Vagina (tissue), 2 donors: ENCODE results near the gene CAPNS1.

Experiments
- CTCF ChIP-seq, 3 experiments: fragments of 450-650 bp in 2 of 3; fragments of 200-600 bp in 1 of 3; sonication (generic) in 1 of 3; IDR thresholded peaks; one replicate each; pipeline ENCODE4 v1.5.1; 2017 to 2019; ENCODE audit warnings: antibody characterized with exemption in 3 of 3, mild to moderate bottlenecking in 2 of 3, moderate library complexity in 2 of 3
- POLR2A ChIP-seq, 2 donors: fragments of 450-650 bp; IDR thresholded peaks; one replicate each; pipeline ENCODE4 v1.6.1; 2017; ENCODE audit warnings: antibody characterized with exemption in 2 of 2, mild to moderate bottlenecking in 2 of 2, moderate library complexity in 2 of 2
- POLR2AphosphoS5 ChIP-seq, 2 donors: sonication (generic); formaldehyde crosslinking; IDR thresholded peaks; one replicate each; pipeline ENCODE4 v1.9.0; 2017; ENCODE audit warnings: antibody characterized with exemption in 2 of 2, mild to moderate bottlenecking in 2 of 2, low read depth in 1 of 2; ENCODE audit not compliant: insufficient read depth in 1 of 2

GRCh38 chr19:36141039-36141927, 1.4 kb downstream of the CAPNS1 start:
- TF ChIP-seq CTCF (IDR thresholded peaks at IDR 0.05) (no peak), POLR2A (IDR thresholded peaks at IDR 0.05) (peak in 1 of 2 donors; percentile 73), POLR2AphosphoS5 (IDR thresholded peaks at IDR 0.05; ENCODE audit: insufficient read depth in 1 of 2, low read depth in 1 of 2) (peak in 1 of 2 donors; percentile 45)
